Measurements from ENCODE around the gene C11orf21. TPM values are rescaled to one million over a fixed set of nuclear protein-coding genes. Genes with fewer than 3 reads are reported as not detected.

C11orf21 gene
- total RNA-seq: 1 to 10 TPM in 2 of 4 donors, under 1 TPM in 1, not detected in 1; 0.65 to 2.9 (median 1.2) TPM

GRCh38 chr11:2301631-2302305 is at the start of gene C11orf21, which contains the start of gene TSPAN32:
TSS of gene C11orf21 (minus strand) at chr11:2301918. CDS start at chr11:2301808, 110 bp downstream.
TSS of gene TSPAN32 (plus strand) at chr11:2302013. CDS start at chr11:2302150, 137 bp downstream.
- TF ChIP-seq CTCF (IDR thresholded peaks at IDR 0.05; ENCODE audit: low read depth): no peak

GRCh38 chr11:2348986-2349385 is 47.3 kb upstream of the C11orf21 start:
- TF ChIP-seq CTCF (IDR thresholded peaks at IDR 0.05; ENCODE audit: low read depth): no peak

GRCh38 chr11:2347308-2347830 is 45.7 kb upstream of the C11orf21 start:
- TF ChIP-seq CTCF (IDR thresholded peaks at IDR 0.05; ENCODE audit: low read depth): no peak

- no peak for TF ChIP-seq CTCF (IDR thresholded peaks at IDR 0.05; ENCODE audit: low read depth)
These were observed 45.0 kb upstream of the C11orf21 start for GRCh38 chr11:2346586-2347307.

- TF ChIP-seq CTCF (IDR thresholded peaks at IDR 0.05; ENCODE audit: low read depth): no peak
These were observed 44.3 kb upstream of the C11orf21 start for GRCh38 chr11:2346014-2346413.

- TF ChIP-seq CTCF (IDR thresholded peaks at IDR 0.05; ENCODE audit: low read depth): no peak
These were observed 43.3 kb upstream of the C11orf21 start for GRCh38 chr11:2345050-2345449.

- TF ChIP-seq CTCF (IDR thresholded peaks at IDR 0.05; ENCODE audit: low read depth): no peak
These were observed 41.8 kb upstream of the C11orf21 start for GRCh38 chr11:2343502-2343901.
